ENCODE data around the gene CCT7.

Gene CCT7

DNA sequence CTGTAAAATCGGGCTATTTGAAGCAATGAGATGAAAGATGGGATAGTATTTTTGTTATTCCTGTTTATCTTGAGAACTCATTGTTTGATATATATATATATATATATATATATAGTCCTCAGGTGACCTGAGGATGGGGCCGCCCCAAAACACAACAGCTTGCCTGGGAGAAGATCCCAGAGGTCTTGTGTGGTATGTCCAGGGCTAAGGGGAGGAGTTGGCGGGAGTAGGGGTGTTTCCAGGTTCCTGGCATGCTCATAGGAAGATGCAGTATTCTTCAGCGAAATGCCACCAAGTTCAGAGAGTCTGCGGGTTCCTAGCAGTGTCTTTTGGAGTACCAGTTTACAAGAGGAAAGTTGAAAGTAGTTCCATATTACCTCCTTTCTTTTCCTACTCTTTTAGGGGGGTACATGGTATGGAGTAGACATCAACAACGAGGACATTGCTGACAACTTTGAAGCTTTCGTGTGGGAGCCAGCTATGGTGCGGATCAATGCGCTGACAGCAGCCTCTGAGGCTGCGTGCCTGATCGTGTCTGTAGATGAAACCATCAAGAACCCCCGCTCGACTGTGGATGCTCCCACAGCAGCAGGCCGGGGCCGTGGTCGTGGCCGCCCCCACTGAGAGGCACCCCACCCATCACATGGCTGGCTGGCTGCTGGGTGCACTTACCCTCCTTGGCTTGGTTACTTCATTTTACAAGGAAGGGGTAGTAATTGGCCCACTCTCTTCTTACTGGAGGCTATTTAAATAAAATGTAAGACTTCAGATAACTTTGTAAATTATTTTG is 18.3 kb downstream of the CCT7 start:
- Histone ChIP-seq H3K9ac (ENCODE audit: low read length) (no peak overlapping the region), H3K27me3 (ENCODE audit: control insufficient read depth, insufficient read depth, low read length) (no peaks in the 10 kb centered on the region), H3K4me1 (ENCODE audit: control insufficient read depth, insufficient read depth, low read length) (no peaks in the 10 kb centered on the region), H3K36me3 (ENCODE audit: control insufficient read depth, insufficient read depth, low read length) (peaks cover 45% of the 10 kb centered on the region), H3K4me3 (ENCODE audit: low read length) (no peak overlapping the region), H3K27ac (ENCODE audit: low read depth, low read length) (no peak overlapping the region)

DNA sequence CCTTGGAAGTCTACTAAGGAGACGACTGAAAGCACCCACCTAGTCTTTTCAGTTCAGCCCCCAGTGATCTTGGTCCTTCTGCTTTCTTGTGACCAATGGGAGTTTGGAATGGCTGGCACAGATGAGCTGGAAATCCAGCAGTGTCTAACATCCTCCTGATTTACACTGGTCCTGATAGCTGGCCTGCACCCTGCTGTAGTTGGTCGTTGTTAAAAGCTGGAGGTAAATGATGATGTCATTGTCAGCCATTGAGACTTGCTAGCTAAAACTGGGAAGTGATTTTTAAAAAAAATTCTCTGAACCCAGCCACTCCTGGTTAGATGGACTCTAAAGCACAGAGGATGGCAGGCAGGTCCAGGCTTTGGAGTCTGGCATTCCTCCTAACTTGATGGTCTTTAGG is 19.3 kb downstream of the CCT7 start:
- Histone ChIP-seq H3K36me3 (ENCODE audit: control insufficient read depth, insufficient read depth, low read length) (peaks cover 37% of the 10 kb centered on the region), H3K27me3 (ENCODE audit: control insufficient read depth, insufficient read depth, low read length) (no peaks in the 10 kb centered on the region), H3K4me1 (ENCODE audit: control insufficient read depth, insufficient read depth, low read length) (no peaks in the 10 kb centered on the region), H3K9ac (ENCODE audit: low read length) (no peak overlapping the region), H3K27ac (ENCODE audit: low read depth, low read length) (no peak overlapping the region), H3K4me3 (ENCODE audit: low read length) (no peak overlapping the region)

- Histone ChIP-seq H3K27ac (ENCODE audit: low read depth, low read length) (no peak overlapping the region), H3K4me3 (ENCODE audit: low read length) (no peak overlapping the region), H3K36me3 (ENCODE audit: control insufficient read depth, insufficient read depth, low read length) (peaks cover 33% of the 10 kb centered on the region), H3K27me3 (ENCODE audit: control insufficient read depth, insufficient read depth, low read length) (no peaks in the 10 kb centered on the region), H3K9ac (ENCODE audit: low read length) (no peak overlapping the region), H3K4me1 (ENCODE audit: control insufficient read depth, insufficient read depth, low read length) (no peaks in the 10 kb centered on the region)
These were observed 19.8 kb downstream of the CCT7 start for GRCh38 chr2:73253901-73254300.

GRCh38 chr2:73254343-73255006 is 20.4 kb downstream of the CCT7 start:
- Histone ChIP-seq H3K27ac (ENCODE audit: low read depth, low read length) (no peak overlapping the region), H3K27me3 (ENCODE audit: control insufficient read depth, insufficient read depth, low read length) (no peaks in the 10 kb centered on the region), H3K4me3 (ENCODE audit: low read length) (no peak overlapping the region), H3K4me1 (ENCODE audit: control insufficient read depth, insufficient read depth, low read length) (no peaks in the 10 kb centered on the region), H3K9ac (ENCODE audit: low read length) (no peak overlapping the region), H3K36me3 (ENCODE audit: control insufficient read depth, insufficient read depth, low read length) (peaks cover 28% of the 10 kb centered on the region)

- no peaks in the 10 kb centered on the region for H3K4me1 ChIP-seq (ENCODE audit: control insufficient read depth, insufficient read depth, low read length)
- peaks cover 21% of the 10 kb centered on the region for H3K36me3 ChIP-seq (ENCODE audit: control insufficient read depth, insufficient read depth, low read length)
- H3K27ac ChIP-seq (ENCODE audit: low read depth, low read length), result no peak overlapping the region
- no peaks in the 10 kb centered on the region for H3K27me3 ChIP-seq (ENCODE audit: control insufficient read depth, insufficient read depth, low read length)
- H3K9ac ChIP-seq (ENCODE audit: low read length), result no peak overlapping the region
- no peak overlapping the region for H3K4me3 ChIP-seq (ENCODE audit: low read length)
These were observed 21.0 kb downstream of the CCT7 start for GRCh38 chr2:73255007-73255644.

DNA sequence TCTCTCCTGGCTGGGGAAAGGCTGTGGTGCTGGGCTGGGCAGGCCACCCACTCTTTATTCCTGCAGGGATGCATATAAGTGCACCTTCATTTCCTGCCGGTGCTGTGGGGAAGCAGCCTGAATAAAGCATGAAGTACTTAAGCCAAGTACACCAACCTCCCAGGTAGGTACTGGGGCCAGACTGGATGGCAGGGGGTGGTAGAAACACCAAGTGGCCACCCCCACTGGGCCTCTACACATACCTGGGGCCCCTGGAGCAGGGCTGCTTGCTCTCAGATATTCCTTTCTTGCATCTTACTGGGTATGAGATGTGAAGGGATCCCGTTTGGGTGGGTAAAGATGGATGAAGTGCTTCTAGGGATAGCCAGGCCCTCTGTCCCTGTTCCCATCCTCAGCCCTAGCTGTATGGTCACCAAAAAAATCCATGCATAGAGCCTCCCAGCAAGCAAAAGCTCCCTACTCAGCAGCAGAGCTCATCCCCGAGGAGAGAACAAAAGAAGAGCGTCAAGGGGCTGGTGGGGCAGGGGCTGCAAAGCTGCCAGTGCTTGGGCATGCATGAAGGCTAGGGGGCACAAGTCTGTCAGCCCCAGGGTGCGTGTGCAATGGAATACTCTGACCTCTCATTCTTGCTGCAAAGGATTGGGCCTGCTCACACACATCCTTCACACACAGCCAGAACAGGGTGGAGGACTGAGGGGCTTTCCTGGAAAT is 22.0 kb downstream of the CCT7 start:
- Histone ChIP-seq H3K27ac (ENCODE audit: low read depth, low read length) (no peak overlapping the region), H3K36me3 (ENCODE audit: control insufficient read depth, insufficient read depth, low read length) (peaks cover 12% of the 10 kb centered on the region), H3K4me1 (ENCODE audit: control insufficient read depth, insufficient read depth, low read length) (no peaks in the 10 kb centered on the region), H3K27me3 (ENCODE audit: control insufficient read depth, insufficient read depth, low read length) (no peaks in the 10 kb centered on the region), H3K4me3 (ENCODE audit: low read length) (no peak overlapping the region), H3K9ac (ENCODE audit: low read length) (no peak overlapping the region)

DNA sequence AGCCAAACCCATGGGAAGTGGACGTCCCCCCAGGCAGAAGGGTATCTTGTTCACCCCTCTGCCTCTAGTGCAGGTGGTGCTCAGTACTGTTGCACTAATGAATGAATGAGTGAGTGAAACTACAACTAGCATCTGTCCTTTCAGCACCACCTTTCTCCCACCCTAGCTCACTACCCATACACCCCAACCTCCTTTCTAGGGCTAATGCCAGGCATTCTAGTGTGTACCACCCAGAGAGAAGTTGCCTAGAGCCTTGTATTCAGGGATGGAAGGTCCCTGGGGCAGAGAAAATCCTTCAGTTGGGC is 22.5 kb downstream of the CCT7 start:
- Histone ChIP-seq H3K27me3 (ENCODE audit: control insufficient read depth, insufficient read depth, low read length) (no peaks in the 10 kb centered on the region), H3K4me1 (ENCODE audit: control insufficient read depth, insufficient read depth, low read length) (no peaks in the 10 kb centered on the region), H3K36me3 (ENCODE audit: control insufficient read depth, insufficient read depth, low read length) (peaks cover 10% of the 10 kb centered on the region)

DNA sequence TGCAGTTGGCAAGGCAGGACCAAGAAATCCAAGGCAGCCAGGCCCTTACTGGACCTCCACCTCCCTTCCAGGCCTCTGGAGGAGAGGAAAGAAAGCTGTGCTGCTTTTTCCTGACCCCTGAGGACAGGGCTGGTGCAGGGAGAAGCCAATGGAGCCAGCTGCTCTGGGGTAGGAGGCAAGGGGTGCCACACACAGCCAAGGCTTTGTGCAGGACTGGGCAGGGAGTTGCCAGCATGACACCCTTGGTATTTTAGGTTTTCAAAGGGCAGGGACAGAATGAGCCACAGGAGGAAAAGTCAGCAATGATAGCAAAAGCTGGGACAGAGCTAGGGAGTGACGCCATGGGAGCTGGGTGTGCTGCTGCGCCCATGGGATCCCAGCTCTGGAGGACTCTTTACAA is 22.9 kb downstream of the CCT7 start:
- H3K27ac ChIP-seq (ENCODE audit: low read depth, low read length), result no peak overlapping the region
- H3K36me3 ChIP-seq (ENCODE audit: control insufficient read depth, insufficient read depth, low read length), result peaks cover 10% of the 10 kb centered on the region
- no peaks in the 10 kb centered on the region for H3K27me3 ChIP-seq (ENCODE audit: control insufficient read depth, insufficient read depth, low read length)
- H3K9ac ChIP-seq (ENCODE audit: low read length), result no peak overlapping the region
- H3K4me1 ChIP-seq (ENCODE audit: control insufficient read depth, insufficient read depth, low read length), result no peaks in the 10 kb centered on the region
- H3K4me3 ChIP-seq (ENCODE audit: low read length), result no peak overlapping the region

More for the DNA sequence above, 22.5 kb downstream of the CCT7 start:
- Histone ChIP-seq H3K9ac (ENCODE audit: low read length) (no peak overlapping the region), H3K4me3 (ENCODE audit: low read length) (no peak overlapping the region), H3K27ac (ENCODE audit: low read depth, low read length) (no peak overlapping the region)

GRCh38 chr2:73257425-73258125 is 23.5 kb downstream of the CCT7 start:
- no peak overlapping the region for H3K9ac ChIP-seq (ENCODE audit: low read length)
- H3K4me3 ChIP-seq (ENCODE audit: low read length), result no peak overlapping the region

DNA sequence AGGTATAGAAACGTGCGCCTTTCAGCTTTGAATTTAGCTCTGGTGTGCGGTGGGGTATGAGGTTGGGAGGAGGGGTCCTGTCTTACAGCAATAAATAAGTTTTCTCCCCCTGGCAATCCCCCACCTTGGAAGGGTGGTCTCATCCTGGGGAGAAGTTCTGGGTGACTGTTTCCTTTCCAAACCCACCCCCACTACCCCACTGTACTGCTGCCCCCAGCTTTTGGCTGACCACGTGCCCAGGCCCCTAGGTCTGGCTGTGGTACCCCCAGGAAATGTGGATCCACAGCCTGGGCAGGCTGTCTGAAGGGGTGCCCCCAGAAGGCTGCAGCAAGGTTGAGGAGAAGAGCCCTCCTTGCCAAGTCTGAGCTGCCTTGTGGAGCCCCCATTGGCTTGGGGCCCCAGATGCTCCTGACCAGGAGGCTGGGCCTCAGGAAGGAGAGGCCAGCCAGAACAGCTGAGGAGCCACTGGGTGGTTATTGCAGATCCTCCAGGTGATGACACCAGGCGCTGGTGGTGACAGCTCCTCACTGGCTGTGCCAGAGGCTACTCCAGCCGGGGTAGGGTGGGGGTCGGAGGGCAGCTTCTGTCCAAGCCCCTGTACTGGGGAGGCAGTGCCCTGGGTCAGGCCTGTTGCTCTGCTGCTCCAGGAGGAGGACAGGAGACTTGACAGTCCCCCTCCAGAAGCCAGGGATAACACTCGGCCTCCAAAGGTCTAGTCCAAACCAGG is 24.2 kb downstream of the CCT7 start:
- no peaks in the 10 kb centered on the region for H3K4me1 ChIP-seq (ENCODE audit: control insufficient read depth, insufficient read depth, low read length)
- no peaks in the 10 kb centered on the region for H3K27me3 ChIP-seq (ENCODE audit: control insufficient read depth, insufficient read depth, low read length)
- H3K4me3 ChIP-seq (ENCODE audit: low read length), result no peak overlapping the region
- no peak overlapping the region for H3K27ac ChIP-seq (ENCODE audit: low read depth, low read length)
- no peak overlapping the region for H3K9ac ChIP-seq (ENCODE audit: low read length)
- H3K36me3 ChIP-seq (ENCODE audit: control insufficient read depth, insufficient read depth, low read length), result peaks cover 5% of the 10 kb centered on the region

More at GRCh38 chr2:73257425-73258125, 23.5 kb downstream of the CCT7 start:
- no peaks in the 10 kb centered on the region for H3K4me1 ChIP-seq (ENCODE audit: control insufficient read depth, insufficient read depth, low read length)
- peaks cover 10% of the 10 kb centered on the region for H3K36me3 ChIP-seq (ENCODE audit: control insufficient read depth, insufficient read depth, low read length)
- H3K27ac ChIP-seq (ENCODE audit: low read depth, low read length), result no peak overlapping the region
- H3K27me3 ChIP-seq (ENCODE audit: control insufficient read depth, insufficient read depth, low read length), result no peaks in the 10 kb centered on the region

GRCh38 chr2:73258913-73259215 is 24.8 kb downstream of the CCT7 start:
- no peaks in the 10 kb centered on the region for H3K27me3 ChIP-seq (ENCODE audit: control insufficient read depth, insufficient read depth, low read length)
- H3K36me3 ChIP-seq (ENCODE audit: control insufficient read depth, insufficient read depth, low read length), result peaks cover 4% of the 10 kb centered on the region
- no peak overlapping the region for H3K27ac ChIP-seq (ENCODE audit: low read depth, low read length)
- no peak overlapping the region for H3K4me3 ChIP-seq (ENCODE audit: low read length)
- H3K4me1 ChIP-seq (ENCODE audit: control insufficient read depth, insufficient read depth, low read length), result no peaks in the 10 kb centered on the region
- no peak overlapping the region for H3K9ac ChIP-seq (ENCODE audit: low read length)

Measured in rectal smooth muscle tissue (tissue), 1 donor.